MM.1S (cell line): ENCODE data around the gene TNFRSF8.

ENCODE experiments used
- DNase-seq: peaks from one replicate; pipeline ENCODE4 v3.0.0-alpha.2; 2015
- H2AFZ ChIP-seq: fragments of 300-600 bp; sonication (generic); 2 replicates; pipeline ENCODE4 v1.6.0; 2016; ENCODE audit warnings: antibody characterized with exemption, low read length
- H3F3A ChIP-seq: fragments of 300-600 bp; sonication (generic); 2 replicates; pipeline ENCODE4 v1.6.1; 2016; ENCODE audit warnings: mild to moderate bottlenecking, antibody characterized with exemption, low read length, moderate library complexity, mixed read lengths; ENCODE audit not compliant: insufficient read depth
- H3K27ac ChIP-seq: fragments of 300-600 bp; sonication (generic); 2 replicates; pipeline ENCODE4 v1.5.1; 2016; ENCODE audit warnings: mild to moderate bottlenecking, low read length
- H3K27me3 ChIP-seq: fragments of 300-600 bp; sonication (generic); replicated peaks from 2 replicates; pipeline ENCODE4 v1.6.0; 2016; ENCODE audit warnings: low read length; ENCODE audit not compliant: insufficient read depth
- H3K36me3 ChIP-seq: fragments of 300-600 bp; sonication (generic); replicated peaks from 2 replicates; pipeline ENCODE4 v1.6.1; 2016; ENCODE audit warnings: mild to moderate bottlenecking, low read length, mixed read lengths; ENCODE audit not compliant: insufficient read depth
- H3K4me1 ChIP-seq: fragments of 300-600 bp; sonication (generic); 2 replicates; pipeline ENCODE4 v1.6.1; 2016; ENCODE audit warnings: low read length, mixed read lengths
- H3K4me2 ChIP-seq: fragments of 300-600 bp; sonication (generic); 2 replicates; pipeline ENCODE4 v1.6.0; 2016; ENCODE audit warnings: low read depth, low read length
- H3K4me3 ChIP-seq: fragments of 300-600 bp; sonication (generic); 2 replicates; pipeline ENCODE4 v1.5.1; 2016; ENCODE audit warnings: low read length, mixed read lengths
- H3K79me2 ChIP-seq: fragments of 300-600 bp; sonication (generic); 2 replicates; pipeline ENCODE4 v1.6.1; 2016; ENCODE audit warnings: mixed run types, low read length, mixed read lengths
- H3K9ac ChIP-seq: fragments of 300-600 bp; sonication (generic); 2 replicates; pipeline ENCODE4 v1.6.1; 2016; ENCODE audit warnings: low read length, mixed read lengths
- H3K9me2 ChIP-seq: fragments of 300-600 bp; sonication (generic); replicated peaks from 2 replicates; pipeline ENCODE4 v1.6.1; 2016; ENCODE audit warnings: mild to moderate bottlenecking, low read length, mixed read lengths; ENCODE audit not compliant: insufficient read depth
- H3K9me3 ChIP-seq: fragments of 300-600 bp; sonication (generic); replicated peaks from 2 replicates; pipeline ENCODE4 v1.6.1; 2016; ENCODE audit warnings: mild to moderate bottlenecking, low read length, mixed read lengths; ENCODE audit not compliant: insufficient read depth
- H4K20me1 ChIP-seq: fragments of 300-600 bp; sonication (generic); 2 replicates; pipeline ENCODE4 v1.6.1; 2016; ENCODE audit warnings: mild to moderate bottlenecking, low read length, moderate library complexity, mixed read lengths; ENCODE audit not compliant: insufficient read depth
- EZH2 ChIP-seq: fragments of 300-600 bp; sonication (generic); optimal IDR thresholded peaks from 2 replicates; pipeline ENCODE3; 2017; ENCODE audit warnings: low read depth, mild to moderate bottlenecking, antibody characterized with exemption, low read length, mixed read lengths
- EZH2phosphoT487 ChIP-seq: fragments of 300-600 bp; sonication (generic); IDR thresholded peaks from 2 replicates; pipeline ENCODE4 v1.6.1; 2018; ENCODE audit warnings: antibody characterized with exemption, low read length
- TF ChIP-seq, protein P1 (sequence below): fragments of 300-600 bp; sonication (generic); IDR thresholded peaks from 2 replicates; pipeline ENCODE4 v1.5.1; 2016; ENCODE audit warnings: antibody characterized with exemption, low read length, mixed read lengths

The TNFRSF8 gene

DNA sequence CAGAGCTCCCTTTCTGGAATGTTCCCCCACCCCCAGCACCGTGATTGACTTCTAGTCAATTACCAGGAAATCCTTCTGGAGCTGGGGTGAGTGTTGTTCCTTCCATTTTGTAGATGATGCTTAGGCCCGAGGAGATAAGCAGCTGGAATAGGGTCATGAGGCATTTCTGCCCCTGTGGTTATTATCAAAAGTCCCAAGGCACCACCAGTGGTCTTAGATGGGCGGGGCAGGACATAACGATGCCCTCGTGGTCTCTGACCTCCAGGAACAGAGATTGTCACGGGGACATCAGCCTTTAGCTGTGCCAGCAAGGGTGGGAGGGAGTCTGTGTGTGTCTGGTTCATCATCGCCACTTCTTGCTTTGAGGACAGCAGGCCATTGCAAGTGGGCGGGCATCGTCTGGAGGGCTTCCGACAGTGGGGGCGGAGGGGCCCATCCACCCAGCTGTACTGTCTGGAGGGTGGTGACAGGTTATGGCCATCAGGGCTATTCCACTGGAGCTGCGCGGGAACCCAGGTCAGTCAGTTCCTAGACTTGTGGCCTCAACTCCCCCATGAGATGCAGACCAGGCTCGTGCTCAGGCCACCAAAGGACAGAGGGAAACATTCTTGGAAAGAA, 22.6 kb downstream of the TNFRSF8 start:
- Histone ChIP-seq H3K9me2 (no peaks in the 10 kb centered on the region), H4K20me1 (no peaks in the 10 kb centered on the region), H3K36me3 (no peaks in the 10 kb centered on the region), H3K27me3 (no peaks in the 10 kb centered on the region), H3K9ac (no peak overlapping the region), H3K9me3 (no peaks in the 10 kb centered on the region), H3K27ac (no peak overlapping the region), H3K4me2 (no peak overlapping the region), H2AFZ (no peak overlapping the region), H3K79me2 (no peaks in the 10 kb centered on the region), H3F3A (no peaks in the 10 kb centered on the region), H3K4me3 (no peak overlapping the region), H3K4me1 (no peaks in the 10 kb centered on the region)
- DNase-seq = no peak
- TF ChIP-seq EZH2phosphoT487 = no peak
- TF ChIP-seq, protein P1, sequence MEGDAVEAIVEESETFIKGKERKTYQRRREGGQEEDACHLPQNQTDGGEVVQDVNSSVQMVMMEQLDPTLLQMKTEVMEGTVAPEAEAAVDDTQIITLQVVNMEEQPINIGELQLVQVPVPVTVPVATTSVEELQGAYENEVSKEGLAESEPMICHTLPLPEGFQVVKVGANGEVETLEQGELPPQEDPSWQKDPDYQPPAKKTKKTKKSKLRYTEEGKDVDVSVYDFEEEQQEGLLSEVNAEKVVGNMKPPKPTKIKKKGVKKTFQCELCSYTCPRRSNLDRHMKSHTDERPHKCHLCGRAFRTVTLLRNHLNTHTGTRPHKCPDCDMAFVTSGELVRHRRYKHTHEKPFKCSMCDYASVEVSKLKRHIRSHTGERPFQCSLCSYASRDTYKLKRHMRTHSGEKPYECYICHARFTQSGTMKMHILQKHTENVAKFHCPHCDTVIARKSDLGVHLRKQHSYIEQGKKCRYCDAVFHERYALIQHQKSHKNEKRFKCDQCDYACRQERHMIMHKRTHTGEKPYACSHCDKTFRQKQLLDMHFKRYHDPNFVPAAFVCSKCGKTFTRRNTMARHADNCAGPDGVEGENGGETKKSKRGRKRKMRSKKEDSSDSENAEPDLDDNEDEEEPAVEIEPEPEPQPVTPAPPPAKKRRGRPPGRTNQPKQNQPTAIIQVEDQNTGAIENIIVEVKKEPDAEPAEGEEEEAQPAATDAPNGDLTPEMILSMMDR = no peak
- TF ChIP-seq EZH2 = no peak

- Histone ChIP-seq H3K79me2 (no peaks in the 10 kb centered on the region), H3K4me1 (no peaks in the 10 kb centered on the region), H3K27me3 (no peaks in the 10 kb centered on the region), H3K9me3 (no peaks in the 10 kb centered on the region), H3K4me3 (no peak overlapping the region), H3K27ac (no peak overlapping the region), H3K9me2 (no peaks in the 10 kb centered on the region), H4K20me1 (no peaks in the 10 kb centered on the region), H3F3A (no peaks in the 10 kb centered on the region), H3K4me2 (no peak overlapping the region), H3K9ac (no peak overlapping the region), H2AFZ (no peak overlapping the region), H3K36me3 (no peaks in the 10 kb centered on the region)
- no peak for TF ChIP-seq EZH2phosphoT487
- no peak for DNase-seq
Measured at GRCh38 chr1:12087797-12088314, 24.8 kb downstream of the TNFRSF8 start.

DNA sequence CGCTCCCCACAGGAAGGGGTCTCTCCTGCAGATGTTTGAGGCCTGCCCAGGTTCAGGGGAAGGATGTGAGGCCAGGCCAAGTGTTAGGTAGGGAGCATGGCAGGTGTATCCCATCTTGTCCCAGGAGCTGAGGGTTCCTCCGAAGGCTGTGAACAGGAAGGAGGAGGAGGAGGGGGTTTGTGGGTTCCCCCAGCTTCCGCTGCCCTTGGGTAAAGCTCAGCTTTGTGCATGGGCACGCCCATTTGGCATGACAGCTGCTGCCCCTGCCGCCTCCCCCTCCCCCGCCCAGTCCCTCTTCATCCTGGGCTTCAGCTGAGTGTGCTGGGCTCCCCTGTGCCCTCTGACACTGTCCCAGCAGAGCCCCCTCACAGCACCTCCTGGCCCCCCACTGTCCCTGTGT, 25.5 kb downstream of the TNFRSF8 start:
- no peak for DNase-seq
- Histone ChIP-seq H2AFZ (no peak overlapping the region), H3K27ac (no peak overlapping the region), H3K36me3 (no peaks in the 10 kb centered on the region), H3K9me2 (no peaks in the 10 kb centered on the region), H3K4me1 (no peaks in the 10 kb centered on the region), H3F3A (no peaks in the 10 kb centered on the region), H3K9me3 (no peaks in the 10 kb centered on the region), H4K20me1 (no peaks in the 10 kb centered on the region), H3K79me2 (no peaks in the 10 kb centered on the region), H3K4me2 (no peak overlapping the region), H3K4me3 (no peak overlapping the region), H3K9ac (no peak overlapping the region), H3K27me3 (no peaks in the 10 kb centered on the region)
- TF ChIP-seq EZH2phosphoT487 (no peak), EZH2 (no peak)
- TF ChIP-seq, protein P1 = no peak

DNA sequence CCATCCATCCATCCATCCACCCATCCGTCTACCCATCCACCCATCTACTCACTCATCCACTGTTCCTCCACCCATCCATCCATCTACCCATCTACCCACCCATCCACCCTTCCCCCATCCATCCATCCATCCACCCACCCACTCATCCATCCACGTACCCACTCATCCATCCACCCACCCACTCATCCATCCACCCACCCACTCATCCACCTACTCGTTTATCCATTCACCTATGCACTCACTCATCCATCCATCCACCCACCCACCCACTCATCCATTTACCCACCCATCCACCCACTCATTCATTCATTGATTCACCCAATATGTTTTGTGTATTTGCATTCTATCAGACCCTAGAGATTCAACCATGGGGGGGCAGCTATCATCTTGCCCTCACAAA, 27.2 kb downstream of the TNFRSF8 start:
- no peak for DNase-seq
- Histone ChIP-seq H3K36me3 (no peaks in the 10 kb centered on the region), H3K79me2 (no peaks in the 10 kb centered on the region), H2AFZ (no peak overlapping the region), H3K9me3 (no peaks in the 10 kb centered on the region), H3K9me2 (no peaks in the 10 kb centered on the region), H3K4me3 (no peak overlapping the region), H3F3A (no peaks in the 10 kb centered on the region), H3K27me3 (no peaks in the 10 kb centered on the region), H3K4me1 (no peaks in the 10 kb centered on the region), H4K20me1 (no peaks in the 10 kb centered on the region), H3K9ac (no peak overlapping the region), H3K27ac (no peak overlapping the region), H3K4me2 (no peak overlapping the region)
- TF ChIP-seq EZH2phosphoT487 = no peak
